HG03066 (cell line): ENCODE data around the gene PACS1.

Source experiments
- ATAC-seq: cut with Tn5 transposase; IDR thresholded peaks from one replicate; pipeline ENCODE4 v1.9.1; 2021; ENCODE audit warnings: low read depth; ENCODE audit not compliant: unreplicated experiment

The PACS1 gene

GRCh38 chr11:66293777-66294625 lies 223.9 kb downstream of the PACS1 start:
- ATAC-seq, result no peak
